HepG2 (cell line): ENCODE measurements around the gene SERTAD3. TPM values are rescaled to one million over a fixed set of nuclear protein-coding genes. Genes with fewer than 3 reads are reported as not detected.

Source experiments
- ARID5B ChIP-seq: IDR thresholded peaks from 2 replicates; pipeline ENCODE4 v1.4.0; 2020; ENCODE audit warnings: mild to moderate bottlenecking, missing genetic modification reagents
- ATF5 ChIP-seq: sonication (generic); formaldehyde crosslinking; IDR thresholded peaks from 2 replicates; pipeline ENCODE4 v1.4.0; 2020; ENCODE audit warnings: mild to moderate bottlenecking, low read depth, missing genetic modification reagents
- FOXC1 ChIP-seq: sonication (generic); formaldehyde crosslinking; IDR thresholded peaks from 2 replicates; pipeline ENCODE4 v1.8.0; 2022; ENCODE audit warnings: mild to moderate bottlenecking, missing genetic modification reagents, borderline replicate concordance
- ISX ChIP-seq: sonication (generic); formaldehyde crosslinking; conservative IDR thresholded peaks from 2 replicates; pipeline ENCODE4 v1.5.0; 2020; ENCODE audit warnings: missing genetic modification reagents
- MXD1 ChIP-seq: sonication (generic); formaldehyde crosslinking; IDR thresholded peaks from 2 replicates; pipeline ENCODE4 v1.4.0; 2020; ENCODE audit warnings: mild to moderate bottlenecking, missing genetic modification reagents
- MXD3 ChIP-seq: IDR thresholded peaks from 2 replicates; pipeline ENCODE4 v1.6.1; 2016; ENCODE audit warnings: mild to moderate bottlenecking, missing biosample characterization, missing genetic modification reagents
- NFATC3 ChIP-seq: sonication (generic); formaldehyde crosslinking; IDR thresholded peaks from 2 replicates; pipeline ENCODE4 v1.5.1; 2020; ENCODE audit warnings: mild to moderate bottlenecking, missing genetic modification reagents
- PHB2 ChIP-seq: fragments of 450-650 bp; IDR thresholded peaks from 2 replicates; pipeline ENCODE4 v1.6.1; 2018; ENCODE audit not compliant: partially characterized antibody
- PPARG ChIP-seq: conservative IDR thresholded peaks from 2 replicates; pipeline ENCODE4 v1.6.1; 2016; ENCODE audit warnings: missing biosample characterization, missing genetic modification reagents
- RELA ChIP-seq: sonication (generic); formaldehyde crosslinking; IDR thresholded peaks from 2 replicates; pipeline ENCODE4 v1.4.0; 2020; ENCODE audit warnings: missing genetic modification reagents
- RERE ChIP-seq: IDR thresholded peaks from 2 replicates; pipeline ENCODE4 v1.6.1; 2016; ENCODE audit warnings: low read depth, missing genetic modification reagents, missing compliant biosample characterization
- ZBTB20 ChIP-seq: sonication (generic); formaldehyde crosslinking; IDR thresholded peaks from 2 replicates; pipeline ENCODE4 v1.8.1; 2023; ENCODE audit warnings: missing genetic modification reagents, low read depth, mild to moderate bottlenecking, borderline replicate concordance
- ZNF124 ChIP-seq: sonication (generic); formaldehyde crosslinking; IDR thresholded peaks from 2 replicates; pipeline ENCODE4 v1.4.0; 2020; ENCODE audit warnings: missing genetic modification reagents
- ZNF441 ChIP-seq: sonication (generic); formaldehyde crosslinking; IDR thresholded peaks from 2 replicates; pipeline ENCODE4 v1.7.0; 2021; ENCODE audit warnings: missing genetic modification reagents, borderline replicate concordance
- ZNF83 ChIP-seq: sonication (generic); formaldehyde crosslinking; IDR thresholded peaks from 2 replicates; pipeline ENCODE4 v1.4.0; 2020; ENCODE audit warnings: missing genetic modification reagents, mild to moderate bottlenecking, borderline replicate concordance
- polyA plus RNA-seq, 8 experiments: library from polyadenylated mRNA; depleted of rRNA in 3 of 8; stranded (reverse) in 7 of 8; unstranded in 1 of 8; fragments of >200 nt; fragmentation: Illumina TruSeq in 4 of 8; extraction: Trizol in 4 of 8; gene quantifications; 2 replicates each; pipeline versions ENCODE4 v1.2.1 to v1.2.3, GENCODE V29; 2011 to 2016; ENCODE audit warnings: low read depth in 4 of 8, missing spikeins in 1 of 8, mixed read lengths in 1 of 8; ENCODE audit not compliant: insufficient read depth in 1 of 8
- total RNA-seq, 5 experiments: library from RNA; depleted of rRNA; stranded (reverse); fragments of >200 nt; fragmentation: Illumina TruSeq; extraction: Trizol; gene quantifications; 2 replicates each; pipeline ENCODE4 v1.2.3, GENCODE V29; 2016; ENCODE audit warnings: low read depth in 1 of 5

Gene SERTAD3
- total and polyA plus RNA-seq, 2 of the 13 experiments (the other 11 are each of a cell fraction or from before 2014, with no cell fraction given): 9.6 to 16.9 TPM

GRCh38 chr19:40433391-40434216 is 10.5 kb downstream of the SERTAD3 start (continued):
- TF ChIP-seq RERE (no peak), MXD1 (CRISPR knock-in tag) (peak; percentile 17; the same call in 1 of the 2 replicates), PPARG (CRISPR knock-in tag) (no peak), ZNF83 (CRISPR knock-in tag) (no peak), MXD3 (CRISPR knock-in tag) (no peak), ATF5 (CRISPR knock-in tag) (no peak), ISX (CRISPR knock-in tag) (no peak), ZNF441 (CRISPR knock-in tag) (no peak), PHB2 (no peak), NFATC3 (CRISPR knock-in tag) (no peak), ZNF124 (CRISPR knock-in tag) (no peak), ZBTB20 (CRISPR knock-in tag) (no peak), FOXC1 (no peak), ARID5B (CRISPR knock-in tag) (no peak), RELA (CRISPR knock-in tag) (no peak)
